GM23248 (cell line): ENCODE measurements around the gene RAE1.

Experiments
- EZH2 ChIP-seq: fragments of 200-600 bp; sonication (generic); IDR thresholded peaks from 2 replicates; pipeline ENCODE4 v1.6.1; 2018; ENCODE audit warnings: antibody characterized with exemption, mild to moderate bottlenecking; ENCODE audit not compliant: insufficient read depth, poor library complexity, severe bottlenecking
- EZH2phosphoT487 ChIP-seq: fragments of 200-600 bp; sonication (generic); IDR thresholded peaks from 2 replicates; pipeline ENCODE4 v1.6.1; 2018; ENCODE audit warnings: antibody characterized with exemption, moderate library complexity, mild to moderate bottlenecking, low read depth; ENCODE audit not compliant: insufficient read depth

- no peak for TF ChIP-seq EZH2
- no peak for TF ChIP-seq EZH2phosphoT487
Measured at GRCh38 chr20:57417051-57417689, 66.1 kb downstream of the RAE1 start.
